22Rv1 (cell line): ENCODE results near the gene POLE2.

Experiments
- H3K27ac ChIP-seq: fragments of 450-650 bp; 2 replicates; pipeline ENCODE4 v1.5.1; 2017
- ZFX ChIP-seq: fragments of 450-650 bp; IDR thresholded peaks from 2 replicates; pipeline ENCODE4 v1.6.1; 2017; ENCODE audit warnings: antibody characterized with exemption, borderline replicate concordance
- TF ChIP-seq, protein P1 (sequence below): fragments of 450-650 bp; IDR thresholded peaks from 2 replicates; pipeline ENCODE4 v1.5.1; 2017; ENCODE audit warnings: mild to moderate bottlenecking

POLE2 gene

DNA sequence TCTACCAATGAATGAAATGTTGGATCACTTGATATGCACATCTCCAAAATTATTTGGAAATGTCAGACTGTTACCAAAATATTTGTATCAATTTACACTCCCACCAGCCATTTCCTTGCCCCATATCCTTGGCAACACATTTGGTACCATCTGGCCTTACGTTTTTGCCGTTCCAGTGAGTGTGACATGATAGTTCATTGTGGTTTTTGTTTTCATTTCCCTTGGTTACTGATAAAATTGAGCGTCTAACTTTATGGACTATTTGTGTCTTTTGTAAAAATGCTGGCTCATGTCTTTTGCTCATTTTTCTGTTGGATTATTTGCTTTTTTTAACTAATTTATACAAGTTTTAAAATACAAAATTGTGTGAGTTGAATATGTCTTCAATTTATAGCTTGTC, 16.0 kb upstream of the POLE2 start:
- H3K27ac ChIP-seq = no peak overlapping the region
- TF ChIP-seq ZFX = no peak
- TF ChIP-seq, protein P1, sequence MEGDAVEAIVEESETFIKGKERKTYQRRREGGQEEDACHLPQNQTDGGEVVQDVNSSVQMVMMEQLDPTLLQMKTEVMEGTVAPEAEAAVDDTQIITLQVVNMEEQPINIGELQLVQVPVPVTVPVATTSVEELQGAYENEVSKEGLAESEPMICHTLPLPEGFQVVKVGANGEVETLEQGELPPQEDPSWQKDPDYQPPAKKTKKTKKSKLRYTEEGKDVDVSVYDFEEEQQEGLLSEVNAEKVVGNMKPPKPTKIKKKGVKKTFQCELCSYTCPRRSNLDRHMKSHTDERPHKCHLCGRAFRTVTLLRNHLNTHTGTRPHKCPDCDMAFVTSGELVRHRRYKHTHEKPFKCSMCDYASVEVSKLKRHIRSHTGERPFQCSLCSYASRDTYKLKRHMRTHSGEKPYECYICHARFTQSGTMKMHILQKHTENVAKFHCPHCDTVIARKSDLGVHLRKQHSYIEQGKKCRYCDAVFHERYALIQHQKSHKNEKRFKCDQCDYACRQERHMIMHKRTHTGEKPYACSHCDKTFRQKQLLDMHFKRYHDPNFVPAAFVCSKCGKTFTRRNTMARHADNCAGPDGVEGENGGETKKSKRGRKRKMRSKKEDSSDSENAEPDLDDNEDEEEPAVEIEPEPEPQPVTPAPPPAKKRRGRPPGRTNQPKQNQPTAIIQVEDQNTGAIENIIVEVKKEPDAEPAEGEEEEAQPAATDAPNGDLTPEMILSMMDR = no peak

DNA sequence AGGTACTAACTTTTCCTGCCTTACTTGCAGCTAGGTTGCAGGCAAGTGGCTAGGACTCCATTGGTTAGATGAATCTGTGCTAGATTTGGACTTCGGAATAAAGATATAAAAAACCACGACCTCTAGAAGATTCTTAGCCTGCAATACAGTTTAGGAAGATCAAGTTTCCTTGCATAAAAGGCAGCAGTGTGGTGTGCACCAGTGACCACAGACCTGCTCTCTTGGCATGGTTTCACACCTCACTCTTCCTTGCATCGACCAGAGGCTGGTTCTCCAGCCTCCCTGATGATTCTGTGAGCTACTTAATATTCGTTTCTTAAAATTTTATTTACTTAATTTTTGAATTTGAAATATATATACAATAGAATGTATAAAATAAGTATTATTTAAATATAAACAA, 14.7 kb upstream of the POLE2 start:
- TF ChIP-seq, protein P1 = no peak
- no peak for TF ChIP-seq ZFX

DNA sequence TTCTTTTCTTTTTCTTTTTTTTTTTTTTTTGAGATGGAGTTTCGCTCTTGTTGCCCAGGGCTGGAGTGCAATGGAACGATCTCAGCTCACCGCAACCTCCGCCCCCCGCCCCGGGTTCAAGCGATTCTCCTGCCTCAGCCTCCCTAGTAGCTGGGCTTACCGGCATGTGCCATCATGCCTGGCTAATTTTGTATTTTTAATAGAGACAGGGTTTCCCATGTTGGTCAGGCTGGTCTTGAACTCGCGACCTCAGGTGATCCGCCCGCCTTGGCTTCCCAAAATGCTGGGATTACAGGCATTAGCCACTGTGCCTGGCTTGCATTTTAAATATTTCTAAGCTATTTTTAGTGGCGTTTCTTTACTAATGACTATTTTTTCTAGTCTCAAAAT, 5.7 kb upstream of the POLE2 start:
- peak overlapping the region; percentile 88 for H3K27ac ChIP-seq

More for the DNA sequence above, 14.7 kb upstream of the POLE2 start:
- H3K27ac ChIP-seq = no peak overlapping the region

DNA sequence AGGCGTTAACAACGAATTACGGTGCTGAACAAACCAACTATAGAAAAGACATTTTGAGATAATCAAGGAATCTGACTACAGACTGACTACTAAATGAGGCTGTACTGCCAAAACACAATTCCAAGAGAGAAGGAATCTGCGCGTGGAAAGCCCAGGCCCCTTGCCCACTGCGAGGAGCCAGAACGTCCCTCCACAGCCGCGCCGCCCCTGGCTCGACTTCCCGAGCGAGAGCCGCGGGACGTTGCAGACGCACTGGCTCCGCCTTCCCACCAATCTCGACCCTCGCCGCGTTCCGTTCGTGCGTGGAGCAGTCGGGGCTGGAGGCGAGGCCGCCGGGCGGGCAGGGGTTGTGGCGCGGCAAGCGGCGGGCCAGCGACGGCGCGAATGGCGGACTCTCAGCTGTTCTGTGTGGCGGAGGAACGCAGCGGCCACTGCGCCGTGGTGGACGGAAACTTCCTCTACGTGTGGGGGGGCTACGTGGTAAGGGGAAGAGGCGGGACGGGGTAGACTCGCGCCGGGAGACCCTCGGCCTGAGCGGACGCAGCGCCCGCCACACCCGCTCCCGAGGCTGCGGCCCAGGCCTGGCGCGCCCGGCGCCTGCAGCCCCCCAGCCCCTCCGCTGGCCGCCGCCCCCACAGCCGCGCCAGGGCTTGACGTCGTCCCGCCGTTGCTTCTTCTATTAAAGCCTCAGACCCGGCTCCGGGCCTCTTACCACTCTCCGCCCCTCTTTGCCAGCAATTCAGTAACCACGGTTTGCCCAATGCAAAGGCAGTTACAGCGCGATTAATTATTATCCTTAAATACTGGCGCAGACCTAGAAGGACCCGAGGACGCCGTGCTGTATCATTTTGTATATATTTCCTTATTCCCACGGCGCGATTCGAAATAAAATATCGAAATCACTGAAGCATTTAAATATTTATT, 5.1 kb upstream of the POLE2 start, which contains the start of gene KLHDC1:
Gene KLHDC1, plus strand, starts transcription at position 310 of the 924 bp plus-strand sequence. Its CDS starts 75 bp downstream, at position 385.
- H3K27ac ChIP-seq = peak within 1 kb of the TSS; percentile 88
- TF ChIP-seq, protein P1 = no peak
- TF ChIP-seq ZFX = no peak

DNA sequence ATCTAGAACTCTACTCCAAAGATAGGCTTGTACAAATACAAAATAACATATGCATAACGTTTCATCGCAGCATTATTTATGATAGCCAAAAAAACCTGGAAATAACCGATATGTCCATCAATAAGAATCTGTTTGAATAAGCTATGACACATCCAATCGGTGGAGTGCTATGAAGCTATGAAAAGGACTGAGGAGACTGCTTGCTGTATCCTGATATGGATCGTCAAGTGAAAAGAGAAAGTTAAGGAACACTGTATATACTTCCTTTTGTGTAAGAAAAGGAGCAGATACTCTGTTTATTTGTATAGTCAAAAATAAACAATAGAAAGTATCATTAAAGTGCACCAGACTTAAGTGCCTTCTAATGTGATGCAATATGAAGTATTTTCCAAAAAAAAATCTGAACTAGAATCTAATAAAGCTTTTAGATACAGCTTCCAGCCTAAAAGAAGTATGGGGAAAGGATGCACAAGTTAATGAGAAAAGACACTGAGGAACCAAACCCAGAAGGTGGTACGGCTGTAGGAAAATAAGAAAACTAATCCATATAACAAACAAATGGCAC, 4.3 kb upstream of the POLE2 start:
- H3K27ac ChIP-seq = peak overlapping the region; percentile 88
- TF ChIP-seq, protein P1 = no peak
- TF ChIP-seq ZFX = no peak

DNA sequence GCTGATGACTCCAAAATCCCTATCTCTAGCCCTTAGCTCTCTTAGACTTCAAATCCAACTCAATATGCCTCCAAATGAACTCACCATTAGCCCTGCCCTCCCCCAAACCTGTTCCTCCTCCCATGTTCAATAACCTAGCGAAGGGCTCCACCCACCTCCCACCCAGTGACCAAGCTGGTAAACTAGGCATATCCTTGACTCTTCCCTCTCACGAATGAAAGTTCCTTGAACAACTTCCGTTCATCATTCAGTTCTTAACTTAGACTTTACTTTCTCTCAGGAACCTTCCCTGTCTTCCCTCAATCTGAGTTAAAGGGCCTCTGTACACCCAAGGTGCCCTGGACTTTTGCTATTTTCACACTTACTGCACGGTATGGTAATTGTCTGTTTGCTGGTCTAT, 3.0 kb upstream of the POLE2 start:
- TF ChIP-seq, protein P1 = no peak
- no peak for TF ChIP-seq ZFX
- H3K27ac ChIP-seq = peak overlapping the region; percentile 88; the same call in 1 of the 2 replicates

DNA sequence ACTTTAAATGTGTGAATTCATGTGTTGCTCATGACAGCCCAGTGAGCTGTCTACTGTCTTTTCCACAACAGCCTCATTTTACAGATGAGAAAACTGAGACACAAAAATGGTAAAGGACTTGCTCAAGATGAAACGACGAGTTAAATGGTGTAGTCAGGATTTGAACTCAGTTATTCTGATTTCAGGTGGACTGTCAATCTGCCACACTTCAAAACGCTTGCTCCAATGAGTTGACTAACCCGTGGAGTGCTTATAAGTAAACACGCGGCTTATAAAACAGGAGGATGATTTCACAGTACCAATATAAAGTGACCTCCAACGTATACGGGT, 652 bp upstream of the POLE2 start:
- peak overlapping the region; percentile 78 for H3K27ac ChIP-seq
- TF ChIP-seq, protein P1 = no peak
